OCI-LY1 (cell line): ENCODE measurements around the gene LIPM.

Experiments
- H2AFZ ChIP-seq: fragments of 200-600 bp; sonication (generic), shearing (Covaris generic); 2 replicates; pipeline ENCODE4 v1.6.0; 2014; ENCODE audit warnings: antibody characterized with exemption, mild to moderate bottlenecking, low read length
- H3F3A ChIP-seq: fragments of 200-600 bp; sonication (generic), shearing (Covaris generic); 2 replicates; pipeline ENCODE4 v1.6.0; 2014; ENCODE audit warnings: mild to moderate bottlenecking, antibody characterized with exemption, low read length, moderate library complexity; ENCODE audit not compliant: insufficient read depth
- H3K27ac ChIP-seq: fragments of 200-600 bp; sonication (generic); 2 replicates; pipeline ENCODE4 v1.5.1; 2014; ENCODE audit warnings: low read length, mixed run types, mild to moderate bottlenecking, low read depth; ENCODE audit not compliant: poor library complexity, severe bottlenecking
- H3K27me3 ChIP-seq: fragments of 200-600 bp; sonication (generic); 2 replicates; pipeline ENCODE4 v1.6.0; 2014; ENCODE audit warnings: antibody characterized with exemption, mild to moderate bottlenecking, low read length, moderate library complexity; ENCODE audit not compliant: insufficient read depth
- H3K36me3 ChIP-seq: fragments of 200-600 bp; sonication (generic); 2 replicates; pipeline ENCODE4 v1.6.1; 2014; ENCODE audit warnings: mild to moderate bottlenecking, antibody characterized with exemption, low read length, moderate library complexity, mixed read lengths; ENCODE audit not compliant: insufficient read depth
- H3K4me1 ChIP-seq: fragments of 200-600 bp; sonication (generic); 2 replicates; pipeline ENCODE4 v1.5.1; 2014; ENCODE audit warnings: mild to moderate bottlenecking, low read length, moderate library complexity; ENCODE audit not compliant: insufficient read depth, severe bottlenecking
- H3K4me2 ChIP-seq: fragments of 200-600 bp; sonication (generic), shearing (Covaris generic); 2 replicates; pipeline ENCODE4 v1.6.1; 2014; ENCODE audit warnings: low read length
- H3K4me3 ChIP-seq: fragments of 200-600 bp; sonication (generic); 2 replicates; pipeline ENCODE4 v1.5.1; 2014; ENCODE audit warnings: low read length, low read depth, mild to moderate bottlenecking, mixed read lengths; ENCODE audit not compliant: poor library complexity, severe bottlenecking
- H3K79me2 ChIP-seq: fragments of 200-600 bp; shearing (Covaris generic); 2 replicates; pipeline ENCODE4 v1.6.1; 2016; ENCODE audit warnings: mixed run types, low read length, mixed read lengths; ENCODE audit not compliant: insufficient read depth
- H3K9ac ChIP-seq: fragments of 200-600 bp; sonication (generic), shearing (Covaris generic); 2 replicates; pipeline ENCODE4 v1.6.1; 2014; ENCODE audit warnings: mild to moderate bottlenecking, low read length, mixed read lengths
- H3K9me2 ChIP-seq: fragments of 200-600 bp; sonication (generic), shearing (Covaris generic); 2 replicates; pipeline ENCODE4 v1.6.1; 2014; ENCODE audit warnings: low read depth, mild to moderate bottlenecking, low read length, mixed read lengths
- H3K9me3 ChIP-seq: fragments of 200-600 bp; shearing (Covaris generic); 2 replicates; pipeline ENCODE4 v1.6.1; 2014; ENCODE audit warnings: low read length, mixed read lengths
- H4K20me1 ChIP-seq: fragments of 200-600 bp; sonication (generic), shearing (Covaris generic); 2 replicates; pipeline ENCODE4 v1.6.0; 2016; ENCODE audit warnings: mild to moderate bottlenecking, low read length; ENCODE audit not compliant: insufficient read depth
- CTCF ChIP-seq: fragments of 200-600 bp; sonication (generic), shearing (Covaris generic); IDR thresholded peaks from 2 replicates; pipeline ENCODE4 v1.5.1; 2017; ENCODE audit warnings: mild to moderate bottlenecking, antibody characterized with exemption, low read length, moderate library complexity, mixed read lengths
- EZH2 ChIP-seq: fragments of 200-600 bp; sonication (generic), shearing (Covaris generic); IDR thresholded peaks from 2 replicates; pipeline ENCODE4 v1.8.0; 2017; ENCODE audit warnings: borderline replicate concordance, mixed run types, mild to moderate bottlenecking, antibody characterized with exemption, low read length, moderate library complexity, mixed read lengths

The LIPM gene

DNA sequence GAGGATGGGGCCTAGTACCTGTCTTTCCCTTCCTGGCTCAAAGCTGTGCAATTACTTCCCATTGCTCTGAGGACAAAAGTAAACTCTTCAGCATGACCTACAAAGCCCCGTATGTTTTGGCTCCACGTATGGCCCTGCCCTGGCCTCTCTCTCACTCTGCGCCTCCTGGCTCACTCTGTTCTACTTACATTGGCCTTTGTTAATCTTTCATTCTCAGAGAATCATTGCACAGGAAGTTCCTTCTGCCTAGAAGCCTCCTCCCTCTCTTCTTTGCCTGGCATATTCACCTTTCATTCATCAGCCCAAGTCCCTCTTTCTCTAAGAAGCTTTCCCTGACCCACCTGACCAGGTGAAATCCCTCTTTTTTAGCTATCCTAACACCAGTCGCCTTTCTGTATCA, 23.9 kb downstream of the LIPM start:
- Histone ChIP-seq H2AFZ (no peak overlapping the region), H3K36me3 (no peaks in the 10 kb centered on the region)

DNA sequence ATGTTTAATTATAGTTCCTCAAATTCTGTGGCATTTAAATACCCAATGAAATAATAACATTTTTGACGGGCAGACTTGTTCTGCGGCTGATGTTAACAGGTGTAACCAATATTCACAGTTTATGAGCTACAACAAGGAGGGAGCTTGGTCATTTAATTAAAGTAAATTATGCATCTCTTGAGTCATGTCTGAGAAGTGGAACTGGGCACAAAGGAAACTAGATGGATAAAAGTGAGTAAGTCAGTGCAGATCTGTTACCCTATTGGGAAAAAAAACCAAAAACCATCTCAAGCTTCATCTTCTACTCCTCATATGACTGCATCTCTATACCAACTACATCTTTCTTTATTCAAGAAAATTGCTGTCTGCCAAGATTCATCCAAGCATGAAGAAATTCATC, 25.1 kb downstream of the LIPM start:
- Histone ChIP-seq H3K9me3 (no peaks in the 10 kb centered on the region), H3K27ac (no peak overlapping the region), H3K27me3 (no peaks in the 10 kb centered on the region), H3K9me2 (no peaks in the 10 kb centered on the region), H3K9ac (no peak overlapping the region), H3F3A (no peaks in the 10 kb centered on the region), H3K36me3 (no peaks in the 10 kb centered on the region), H4K20me1 (no peaks in the 10 kb centered on the region), H2AFZ (no peak overlapping the region), H3K79me2 (no peaks in the 10 kb centered on the region), H3K4me1 (no peaks in the 10 kb centered on the region), H3K4me2 (no peak overlapping the region), H3K4me3 (no peak overlapping the region)
- TF ChIP-seq CTCF (no peak), EZH2 (no peak)

More for the DNA sequence above, 23.9 kb downstream of the LIPM start:
- Histone ChIP-seq H3K27me3 (no peaks in the 10 kb centered on the region), H3K4me2 (no peak overlapping the region), H3K4me3 (no peak overlapping the region), H3K4me1 (no peaks in the 10 kb centered on the region), H3K9me2 (no peaks in the 10 kb centered on the region), H3K9me3 (no peaks in the 10 kb centered on the region), H3K9ac (no peak overlapping the region), H3K27ac (no peak overlapping the region), H3F3A (no peaks in the 10 kb centered on the region), H3K79me2 (no peaks in the 10 kb centered on the region), H4K20me1 (no peaks in the 10 kb centered on the region)
- TF ChIP-seq EZH2 (no peak), CTCF (no peak)

GRCh38 chr10:88828310-88828709, 25.8 kb downstream of the LIPM start:
- Histone ChIP-seq H3K27me3 (no peaks in the 10 kb centered on the region), H3K9me3 (no peaks in the 10 kb centered on the region), H3K9me2 (no peaks in the 10 kb centered on the region), H4K20me1 (no peaks in the 10 kb centered on the region), H3K4me3 (no peak overlapping the region), H3K36me3 (no peaks in the 10 kb centered on the region), H3K4me1 (no peaks in the 10 kb centered on the region), H3K27ac (no peak overlapping the region), H3K4me2 (no peak overlapping the region), H3K79me2 (no peaks in the 10 kb centered on the region), H3K9ac (no peak overlapping the region), H3F3A (no peaks in the 10 kb centered on the region), H2AFZ (no peak overlapping the region)
- TF ChIP-seq EZH2 (no peak), CTCF (no peak)
